Lung (tissue), 12 donors: Measurements from ENCODE around the gene FKBP5. TPM values are rescaled to one million over a fixed set of nuclear protein-coding genes. Genes with fewer than 3 reads are reported as not detected.

Source experiments
- ATAC-seq: fragments of 200-7000 bp; cut with Tn5 transposase; one replicate; pipeline ENCODE4 v1.9.1; 2020; ENCODE audit warnings: moderate number of reproducible peaks; ENCODE audit not compliant: insufficient read depth, low FRiP score
- DNase-seq, 3 donors: peaks; one replicate each; pipeline ENCODE4 v3.0.0-alpha.2; 2013 to 2017
- H3K27ac ChIP-seq, 2 donors: one replicate each; pipeline ENCODE4 v1.5.1; 2013; ENCODE audit warnings: mild to moderate bottlenecking in 2 of 2, moderate library complexity in 2 of 2, control low read depth in 1 of 2, inconsistent platforms in 1 of 2, low read depth in 1 of 2, low read length in 1 of 2
- H3K27me3 ChIP-seq, 3 donors: one replicate each; pipeline ENCODE4 v1.5.1; 2013; ENCODE audit warnings: low read length in 2 of 3; ENCODE audit not compliant: control insufficient read depth in 3 of 3, insufficient read depth in 3 of 3
- H3K36me3 ChIP-seq, 4 donors: one replicate each; pipeline ENCODE4 v1.5.1; 2013; ENCODE audit warnings: low read length in 4 of 4, mild to moderate bottlenecking in 1 of 4, moderate library complexity in 1 of 4; ENCODE audit not compliant: control insufficient read depth in 4 of 4, insufficient read depth in 4 of 4
- H3K4me1 ChIP-seq, 5 donors: one replicate each; pipeline ENCODE4 v1.5.1; 2013; ENCODE audit warnings: low read length in 5 of 5, mild to moderate bottlenecking in 2 of 5, moderate library complexity in 1 of 5; ENCODE audit not compliant: control insufficient read depth in 5 of 5, insufficient read depth in 5 of 5
- H3K4me3 ChIP-seq: one replicate; pipeline ENCODE4 v1.5.1; 2013; ENCODE audit warnings: mild to moderate bottlenecking, control low read depth, moderate library complexity
- H3K9ac ChIP-seq, 2 donors: one replicate each; pipeline ENCODE4 v1.5.1; 2013; ENCODE audit warnings: low read length in 2 of 2, control low read depth in 1 of 2; ENCODE audit not compliant: insufficient read depth in 1 of 2
- H3K9me3 ChIP-seq, 4 donors: one replicate each; pipeline ENCODE4 v1.5.1; 2013; ENCODE audit warnings: low read length in 3 of 4, mild to moderate bottlenecking in 1 of 4, moderate library complexity in 1 of 4; ENCODE audit not compliant: control insufficient read depth in 4 of 4, insufficient read depth in 3 of 4
- WGBS, 2 donors: extraction: QIAGEN DNeasy Blood & Tissue Kit; methylation state at CpG; one replicate each; pipeline ENCODE4 v1.1.7; 2013; 5-methylcytosine and 5-hydroxymethylcytosine counted together
- polyA plus RNA-seq, 2 donors: library from polyadenylated mRNA; stranded (reverse); fragments of 200-250 nt; gene quantifications; one replicate each; pipeline ENCODE4 v1.2.1, GENCODE V29; 2013
- total RNA-seq, 2 donors: library from RNA; depleted of rRNA in 1 of 2; stranded (reverse); fragments of >200 nt in 1 of 2; gene quantifications; one replicate each; pipeline ENCODE4 v1.2.1, GENCODE V29; 2014 to 2021
- TF ChIP-seq, protein P1 (sequence below): IDR thresholded peaks from 2 replicates; pipeline ENCODE4 v1.5.1; 2012; ENCODE audit warnings: mild to moderate bottlenecking; ENCODE audit errors: control extremely low read depth, extremely low read depth
- donor health status: control.
- donor health status: control.
- donor health status: Bipolar disorder and iron deficiency.
- donor health status: healthy.
- donor health status: DM: yes; HTN: yes; CAD: no.

The FKBP5 gene
- total and polyA plus RNA-seq, 4 donors, result 25.9 to 245 (median 106) TPM

DNA sequence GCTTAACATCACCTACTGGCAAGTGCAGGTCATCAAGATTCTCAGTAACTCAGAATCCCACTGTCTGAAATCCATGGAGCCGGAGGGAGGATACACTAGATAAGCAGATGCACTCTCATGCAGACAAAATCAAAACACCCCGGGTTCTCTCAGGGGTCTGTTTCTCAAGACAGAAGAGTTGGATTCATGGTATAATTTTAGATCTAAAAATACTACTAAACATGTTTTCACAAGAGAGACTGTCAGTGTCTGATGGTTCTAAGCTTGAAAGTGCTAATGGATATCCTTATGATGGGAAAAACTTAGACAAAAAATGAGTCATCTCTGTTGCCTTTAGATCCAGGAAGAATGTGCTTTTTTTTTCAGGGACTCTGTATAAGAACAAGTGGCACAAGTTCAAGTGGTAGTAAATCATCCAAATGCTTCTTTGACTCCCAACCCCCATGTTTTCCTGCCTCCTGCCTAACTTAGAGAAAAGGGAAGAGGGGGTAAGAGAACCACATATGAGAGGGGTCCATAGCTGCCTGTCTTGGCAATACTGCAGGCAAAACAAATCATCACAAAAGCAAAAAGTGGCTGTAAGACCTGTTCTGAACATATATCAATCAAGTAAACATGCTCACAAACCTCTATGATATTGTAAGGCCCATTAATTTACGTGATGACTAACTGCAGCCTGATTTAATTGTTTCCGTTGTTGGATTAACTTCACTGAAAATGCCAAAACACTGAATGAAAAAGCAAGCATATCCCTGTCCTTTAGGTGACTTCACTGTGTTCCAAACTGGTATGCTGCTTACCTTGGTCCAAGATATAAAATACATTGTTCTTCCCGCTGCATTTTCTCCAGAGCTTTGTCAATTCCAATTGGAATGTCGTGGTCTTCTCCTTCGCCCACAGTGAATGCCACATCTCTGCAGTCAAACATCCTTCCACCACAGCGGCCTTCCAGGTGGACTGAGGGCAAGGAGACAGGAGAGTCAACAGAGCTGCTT lies 92.0 kb downstream of the FKBP5 start:
- H3K4me1 ChIP-seq, result peaks cover 3 to 35% (median 3%) of the 10 kb centered on the region in 5 donors
- H3K9ac ChIP-seq, result no peak overlapping the region
- TF ChIP-seq, protein P1, sequence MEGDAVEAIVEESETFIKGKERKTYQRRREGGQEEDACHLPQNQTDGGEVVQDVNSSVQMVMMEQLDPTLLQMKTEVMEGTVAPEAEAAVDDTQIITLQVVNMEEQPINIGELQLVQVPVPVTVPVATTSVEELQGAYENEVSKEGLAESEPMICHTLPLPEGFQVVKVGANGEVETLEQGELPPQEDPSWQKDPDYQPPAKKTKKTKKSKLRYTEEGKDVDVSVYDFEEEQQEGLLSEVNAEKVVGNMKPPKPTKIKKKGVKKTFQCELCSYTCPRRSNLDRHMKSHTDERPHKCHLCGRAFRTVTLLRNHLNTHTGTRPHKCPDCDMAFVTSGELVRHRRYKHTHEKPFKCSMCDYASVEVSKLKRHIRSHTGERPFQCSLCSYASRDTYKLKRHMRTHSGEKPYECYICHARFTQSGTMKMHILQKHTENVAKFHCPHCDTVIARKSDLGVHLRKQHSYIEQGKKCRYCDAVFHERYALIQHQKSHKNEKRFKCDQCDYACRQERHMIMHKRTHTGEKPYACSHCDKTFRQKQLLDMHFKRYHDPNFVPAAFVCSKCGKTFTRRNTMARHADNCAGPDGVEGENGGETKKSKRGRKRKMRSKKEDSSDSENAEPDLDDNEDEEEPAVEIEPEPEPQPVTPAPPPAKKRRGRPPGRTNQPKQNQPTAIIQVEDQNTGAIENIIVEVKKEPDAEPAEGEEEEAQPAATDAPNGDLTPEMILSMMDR, result no peak
- DNase-seq (no peak), ATAC-seq (no peak)
- H3K27ac ChIP-seq, result peak overlapping the region; percentile 39 to 52
- no peaks in the 10 kb centered on the region for H3K27me3 ChIP-seq
- H3K9me3 ChIP-seq, result no peaks in the 10 kb centered on the region
- peaks cover 0 to 42% (median 12%) of the 10 kb centered on the region in 4 donors for H3K36me3 ChIP-seq
- 77 to 84% methylated on average over 8 of the region's 8 CpGs for WGBS, 2 donors
- H3K4me3 ChIP-seq, result no peak overlapping the region

DNA sequence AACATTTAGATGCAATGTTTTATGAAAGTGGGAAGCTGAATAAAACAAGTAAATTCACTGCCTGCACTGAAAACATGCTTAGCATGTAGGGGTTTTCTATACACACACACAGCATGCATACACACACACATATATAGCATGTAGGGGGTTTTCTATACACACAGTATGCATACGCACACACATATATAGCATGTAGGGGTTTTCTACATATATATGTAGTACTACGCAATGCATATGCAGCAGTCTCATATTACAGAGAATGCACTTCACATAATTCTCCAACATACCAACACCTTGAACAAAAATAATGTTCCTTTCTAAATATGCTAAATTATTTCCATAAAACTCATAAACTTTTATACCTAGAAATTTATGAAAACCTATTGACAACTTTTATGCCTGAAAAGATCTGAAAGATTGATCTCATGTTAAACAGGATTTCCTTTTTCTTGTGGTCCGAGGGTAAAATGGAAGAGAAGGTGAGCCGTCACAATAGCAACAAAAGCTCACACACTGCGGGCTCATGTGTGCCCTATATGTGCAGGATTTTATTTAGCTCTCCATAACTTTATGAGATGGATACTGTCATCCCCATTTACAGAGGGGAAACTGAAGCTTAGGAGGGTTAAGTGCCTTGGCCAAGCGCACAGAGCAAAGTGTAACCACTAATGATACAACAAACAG lies 94.1 kb downstream of the FKBP5 start:
- Histone ChIP-seq H3K27ac (no peak overlapping the region), H3K27me3 (no peaks in the 10 kb centered on the region), H3K4me1 (peaks cover 0 to 44% (median 8%) of the 10 kb centered on the region in 5 donors), H3K9me3 (no peaks in the 10 kb centered on the region), H3K36me3 (peaks cover 0 to 44% (median 16%) of the 10 kb centered on the region in 4 donors), H3K9ac (no peak overlapping the region), H3K4me3 (no peak overlapping the region)
- no peak for DNase-seq
- no peak for ATAC-seq
- 83 to 84% methylated on average over 6 of the region's 6 CpGs for WGBS, 2 donors
- TF ChIP-seq, protein P1, result no peak

GRCh38 chr6:35592178-35592577 lies 96.5 kb downstream of the FKBP5 start:
- Histone ChIP-seq H3K27ac (no peak overlapping the region), H3K27me3 (no peaks in the 10 kb centered on the region), H3K9ac (no peak overlapping the region), H3K4me1 (peaks cover 0 to 47% (median 11%) of the 10 kb centered on the region in 5 donors), H3K4me3 (no peak overlapping the region), H3K9me3 (no peaks in the 10 kb centered on the region), H3K36me3 (peaks cover 0 to 51% (median 19%) of the 10 kb centered on the region in 4 donors)
- TF ChIP-seq, protein P1, result no peak
- no peak for DNase-seq
- 85% methylated on average over 3 of the region's 3 CpGs for WGBS, 2 donors
- ATAC-seq, result no peak
